AG09319 (cell line): ENCODE results near the gene MIGA2.

Source experiments
- DNase-seq: peaks from one replicate; pipeline ENCODE4 v3.0.0-alpha.2; 2010; ENCODE audit warnings: low read depth; ENCODE audit errors: extremely low read depth
- TF ChIP-seq, protein P1 (sequence below): IDR thresholded peaks from 2 replicates; pipeline ENCODE4 v1.5.1; 2011; ENCODE audit warnings: low read depth, mild to moderate bottlenecking, inconsistent platforms, low read length, moderate library complexity

The MIGA2 gene

DNA sequence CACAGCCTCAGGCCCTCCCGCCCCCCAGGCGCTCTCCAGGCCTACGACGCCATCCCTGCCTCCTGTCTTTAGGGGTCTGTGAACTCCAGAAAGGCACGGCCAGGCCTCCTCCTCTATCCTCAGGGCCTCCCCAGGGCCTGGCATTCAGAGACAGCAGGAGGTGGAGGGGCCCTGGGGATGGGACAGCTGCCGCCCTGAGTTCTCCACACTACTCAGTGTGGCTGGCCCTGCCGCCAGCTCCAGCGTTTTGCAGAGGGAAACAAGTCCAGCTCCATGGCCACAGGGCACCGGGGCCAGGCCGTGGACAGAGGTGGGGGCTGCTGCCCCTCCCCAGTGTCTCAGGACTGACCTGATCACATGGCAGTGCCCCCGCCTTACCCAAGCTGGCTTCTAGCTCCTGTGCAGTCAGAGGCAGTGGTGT lies 24.7 kb upstream of the MIGA2 start:
- no peak for DNase-seq
- TF ChIP-seq, protein P1, sequence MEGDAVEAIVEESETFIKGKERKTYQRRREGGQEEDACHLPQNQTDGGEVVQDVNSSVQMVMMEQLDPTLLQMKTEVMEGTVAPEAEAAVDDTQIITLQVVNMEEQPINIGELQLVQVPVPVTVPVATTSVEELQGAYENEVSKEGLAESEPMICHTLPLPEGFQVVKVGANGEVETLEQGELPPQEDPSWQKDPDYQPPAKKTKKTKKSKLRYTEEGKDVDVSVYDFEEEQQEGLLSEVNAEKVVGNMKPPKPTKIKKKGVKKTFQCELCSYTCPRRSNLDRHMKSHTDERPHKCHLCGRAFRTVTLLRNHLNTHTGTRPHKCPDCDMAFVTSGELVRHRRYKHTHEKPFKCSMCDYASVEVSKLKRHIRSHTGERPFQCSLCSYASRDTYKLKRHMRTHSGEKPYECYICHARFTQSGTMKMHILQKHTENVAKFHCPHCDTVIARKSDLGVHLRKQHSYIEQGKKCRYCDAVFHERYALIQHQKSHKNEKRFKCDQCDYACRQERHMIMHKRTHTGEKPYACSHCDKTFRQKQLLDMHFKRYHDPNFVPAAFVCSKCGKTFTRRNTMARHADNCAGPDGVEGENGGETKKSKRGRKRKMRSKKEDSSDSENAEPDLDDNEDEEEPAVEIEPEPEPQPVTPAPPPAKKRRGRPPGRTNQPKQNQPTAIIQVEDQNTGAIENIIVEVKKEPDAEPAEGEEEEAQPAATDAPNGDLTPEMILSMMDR, result no peak

- TF ChIP-seq, protein P1, result no peak
- no peak for DNase-seq
These were observed 24.1 kb upstream of the MIGA2 start for GRCh38 chr9:129012343-129012742.

GRCh38 chr9:129012893-129013448 lies 23.5 kb upstream of the MIGA2 start:
- TF ChIP-seq, protein P1, result no peak
- no peak for DNase-seq

DNA sequence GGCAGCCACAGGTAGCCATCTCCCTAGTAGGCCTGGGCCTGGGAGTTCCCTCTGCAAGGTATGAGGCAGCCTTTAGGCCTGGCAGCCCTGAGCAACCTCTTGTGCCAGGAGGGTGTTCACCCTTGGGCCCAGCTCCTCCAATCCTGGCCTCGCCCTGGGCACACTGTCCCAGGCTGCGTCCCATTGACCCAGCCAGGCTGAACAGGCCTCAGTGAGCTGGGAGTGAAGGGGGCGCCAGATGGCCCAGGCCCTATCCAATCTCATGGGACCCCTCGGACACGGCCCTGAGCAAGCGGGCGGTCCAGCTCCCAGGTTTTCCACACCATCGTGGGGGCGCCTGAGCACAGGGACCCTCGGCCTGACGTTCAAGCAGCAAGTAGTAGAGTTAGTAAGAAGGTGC lies 22.8 kb upstream of the MIGA2 start:
- TF ChIP-seq, protein P1, result no peak
- DNase-seq, result no peak

GRCh38 chr9:129014124-129014523 lies 22.3 kb upstream of the MIGA2 start:
- TF ChIP-seq, protein P1, result no peak
- DNase-seq, result no peak

DNA sequence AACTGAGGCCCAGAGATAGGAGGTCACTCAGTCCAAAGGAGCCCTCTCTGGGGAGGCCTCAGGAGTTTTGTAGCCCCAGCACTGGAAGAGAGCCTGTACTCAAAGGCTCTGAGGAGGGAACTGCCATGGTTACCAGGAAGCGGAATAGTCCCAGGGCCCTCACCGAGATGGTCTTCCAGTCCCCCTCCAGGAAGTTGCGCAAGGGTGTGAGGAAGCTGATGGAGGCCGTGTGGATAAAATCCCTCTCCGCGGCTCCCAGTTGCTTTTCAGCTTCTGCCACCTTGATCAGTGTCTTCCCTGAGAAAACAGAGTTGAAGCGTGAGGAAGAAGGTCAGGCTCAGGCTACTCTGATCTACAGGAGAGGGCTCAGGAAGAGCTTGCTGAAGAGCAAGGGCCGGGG lies 21.8 kb upstream of the MIGA2 start:
- DNase-seq, result no peak
- TF ChIP-seq, protein P1, result no peak

DNA sequence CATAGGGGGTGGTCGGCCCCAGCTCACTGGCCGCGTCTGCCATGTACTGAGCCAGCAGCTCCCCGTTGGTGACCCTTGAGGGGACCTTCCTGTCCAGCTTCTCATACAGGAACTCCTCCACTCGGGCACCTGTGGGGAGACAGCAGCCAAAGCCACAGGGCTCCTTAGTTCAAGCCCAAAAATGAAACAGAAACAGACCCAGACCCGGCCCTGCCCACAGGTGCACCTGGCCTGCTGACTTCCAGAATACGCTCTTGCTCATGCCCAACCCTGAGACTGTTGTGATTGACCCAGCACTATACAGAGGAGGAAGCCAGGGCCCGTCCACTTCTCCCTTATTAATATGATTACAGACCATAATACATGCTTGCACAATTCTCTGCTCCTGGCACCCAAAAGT lies 15.3 kb upstream of the MIGA2 start:
- no peak for DNase-seq
- TF ChIP-seq, protein P1, result no peak
